Measurements from ENCODE around the gene BCL2. TPM values are rescaled to one million over a fixed set of nuclear protein-coding genes. Genes with fewer than 3 reads are reported as not detected.

The BCL2 gene
- total and polyA plus RNA-seq, 9 of the 15 experiments (the other 6 are each of a cell fraction or from before 2014, with no cell fraction given) = 0.10 to 1.1 (median 0.65) TPM

DNA sequence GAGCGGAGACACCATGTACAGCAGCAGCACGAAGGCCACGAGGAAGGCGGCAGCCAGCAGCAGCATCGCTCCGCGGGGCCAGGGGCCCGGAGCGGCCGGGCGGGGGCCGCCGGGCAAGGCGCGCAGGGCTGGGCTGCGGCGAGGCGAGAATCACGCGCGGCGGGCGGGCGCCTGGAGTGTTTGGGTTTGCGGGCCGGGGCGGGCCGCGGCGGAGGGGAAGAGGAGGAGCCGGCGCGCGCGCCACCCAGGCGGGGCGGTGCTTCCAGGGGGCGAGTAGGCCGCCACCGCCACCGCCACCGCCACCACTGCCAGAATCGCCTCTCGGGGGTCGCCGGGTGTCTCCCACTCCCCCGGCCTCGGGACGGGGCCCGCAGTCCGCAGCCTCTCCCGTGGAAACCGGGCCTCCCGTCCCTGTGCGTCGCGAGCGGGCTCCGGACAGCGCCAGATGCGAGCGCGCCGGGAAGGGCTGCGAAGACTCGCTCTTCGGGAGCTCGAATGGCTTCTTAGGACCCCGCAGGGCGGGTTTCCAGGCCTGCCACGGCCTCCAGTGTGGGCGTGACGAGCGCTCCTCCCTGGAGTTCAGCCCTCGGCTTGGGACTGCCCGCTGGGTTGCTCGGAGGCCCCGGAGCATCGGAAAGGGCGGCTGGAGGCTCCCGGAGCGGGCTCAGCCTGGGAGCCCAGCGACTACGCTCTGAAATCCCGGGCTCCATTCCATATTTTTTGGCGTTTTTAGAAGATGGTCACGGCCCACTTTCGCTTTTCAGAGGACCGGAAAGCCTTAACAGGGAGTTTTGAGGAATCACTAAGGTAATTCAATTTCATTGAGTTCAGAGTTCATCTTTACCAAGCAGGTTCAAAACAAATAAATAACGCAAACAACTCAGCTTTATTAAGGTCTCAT is 47.7 kb upstream of the BCL2 start, which contains the start of gene KDSR (continued):
- TF ChIP-seq SUPT5H (IDR thresholded peaks at IDR 0.05) (peak; percentile 91), JUND (IDR thresholded peaks at IDR 0.05; ENCODE audit: borderline replicate concordance, low read depth, low read length) (peak; percentile 30; the same call in 1 of the 2 replicates), JUND (tag; IDR thresholded peaks at IDR 0.05; ENCODE audit: borderline replicate concordance, low read depth, low read length) (no peak), HDAC3 (IDR thresholded peaks at IDR 0.05; ENCODE audit: borderline replicate concordance, partially characterized antibody) (peak; percentile 94), ARID1B (IDR thresholded peaks at IDR 0.05) (no peak), POLR2A (conservative IDR thresholded peaks at IDR 0.05) (peak; percentile 91), SMAD4 (CRISPR knock-in tag; conservative IDR thresholded peaks at IDR 0.05) (peak; percentile 68), EGR1 (conservative IDR thresholded peaks at IDR 0.05) (peak; percentile 72), FIP1L1 (IDR thresholded peaks at IDR 0.05; ENCODE audit: low read depth, low read length, poor library complexity, severe bottlenecking) (no peak), PHF8 (IDR thresholded peaks at IDR 0.05; ENCODE audit: borderline replicate concordance, low read length) (peak; percentile 90; the same call in 1 of the 2 replicates), ZNF589 (CRISPR knock-in tag; IDR thresholded peaks at IDR 0.05; ENCODE audit: low read depth) (no peak), RBBP5 (IDR thresholded peaks at IDR 0.05; ENCODE audit: borderline replicate concordance, insufficient read depth, low read length, poor library complexity, severe bottlenecking) (peak; percentile 69), MTA3 (IDR thresholded peaks at IDR 0.05; ENCODE audit: borderline replicate concordance) (peak; percentile 68; the same call in 1 of the 2 replicates), POLR3A (IDR thresholded peaks at IDR 0.05; ENCODE audit: borderline replicate concordance, extremely low read depth, insufficient read depth, insufficient read length) (no peak)
- TF ChIP-seq, protein P1, sequence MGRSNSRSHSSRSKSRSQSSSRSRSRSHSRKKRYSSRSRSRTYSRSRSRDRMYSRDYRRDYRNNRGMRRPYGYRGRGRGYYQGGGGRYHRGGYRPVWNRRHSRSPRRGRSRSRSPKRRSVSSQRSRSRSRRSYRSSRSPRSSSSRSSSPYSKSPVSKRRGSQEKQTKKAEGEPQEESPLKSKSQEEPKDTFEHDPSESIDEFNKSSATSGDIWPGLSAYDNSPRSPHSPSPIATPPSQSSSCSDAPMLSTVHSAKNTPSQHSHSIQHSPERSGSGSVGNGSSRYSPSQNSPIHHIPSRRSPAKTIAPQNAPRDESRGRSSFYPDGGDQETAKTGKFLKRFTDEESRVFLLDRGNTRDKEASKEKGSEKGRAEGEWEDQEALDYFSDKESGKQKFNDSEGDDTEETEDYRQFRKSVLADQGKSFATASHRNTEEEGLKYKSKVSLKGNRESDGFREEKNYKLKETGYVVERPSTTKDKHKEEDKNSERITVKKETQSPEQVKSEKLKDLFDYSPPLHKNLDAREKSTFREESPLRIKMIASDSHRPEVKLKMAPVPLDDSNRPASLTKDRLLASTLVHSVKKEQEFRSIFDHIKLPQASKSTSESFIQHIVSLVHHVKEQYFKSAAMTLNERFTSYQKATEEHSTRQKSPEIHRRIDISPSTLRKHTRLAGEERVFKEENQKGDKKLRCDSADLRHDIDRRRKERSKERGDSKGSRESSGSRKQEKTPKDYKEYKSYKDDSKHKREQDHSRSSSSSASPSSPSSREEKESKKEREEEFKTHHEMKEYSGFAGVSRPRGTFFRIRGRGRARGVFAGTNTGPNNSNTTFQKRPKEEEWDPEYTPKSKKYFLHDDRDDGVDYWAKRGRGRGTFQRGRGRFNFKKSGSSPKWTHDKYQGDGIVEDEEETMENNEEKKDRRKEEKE (IDR thresholded peaks at IDR 0.05; ENCODE audit: borderline replicate concordance in 1 of 2, control insufficient read depth in 1 of 2, low read depth in 2 of 2, low read length in 1 of 2) = no peak
- TF ChIP-seq, protein P2, sequence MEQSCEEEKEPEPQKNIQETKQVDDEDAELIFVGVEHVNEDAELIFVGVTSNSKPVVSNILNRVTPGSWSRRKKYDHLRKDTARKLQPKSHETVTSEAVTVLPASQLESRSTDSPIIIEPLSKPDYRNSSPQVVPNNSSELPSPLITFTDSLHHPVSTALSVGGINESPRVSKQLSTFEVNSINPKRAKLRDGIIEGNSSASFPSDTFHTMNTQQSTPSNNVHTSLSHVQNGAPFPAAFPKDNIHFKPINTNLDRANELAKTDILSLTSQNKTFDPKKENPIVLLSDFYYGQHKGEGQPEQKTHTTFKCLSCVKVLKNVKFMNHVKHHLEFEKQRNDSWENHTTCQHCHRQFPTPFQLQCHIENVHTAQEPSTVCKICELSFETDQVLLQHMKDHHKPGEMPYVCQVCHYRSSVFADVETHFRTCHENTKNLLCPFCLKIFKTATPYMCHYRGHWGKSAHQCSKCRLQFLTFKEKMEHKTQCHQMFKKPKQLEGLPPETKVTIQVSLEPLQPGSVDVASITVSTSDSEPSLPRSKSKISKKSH (CRISPR knock-in tag; IDR thresholded peaks at IDR 0.05) = no peak
- TF ChIP-seq, protein P3, sequence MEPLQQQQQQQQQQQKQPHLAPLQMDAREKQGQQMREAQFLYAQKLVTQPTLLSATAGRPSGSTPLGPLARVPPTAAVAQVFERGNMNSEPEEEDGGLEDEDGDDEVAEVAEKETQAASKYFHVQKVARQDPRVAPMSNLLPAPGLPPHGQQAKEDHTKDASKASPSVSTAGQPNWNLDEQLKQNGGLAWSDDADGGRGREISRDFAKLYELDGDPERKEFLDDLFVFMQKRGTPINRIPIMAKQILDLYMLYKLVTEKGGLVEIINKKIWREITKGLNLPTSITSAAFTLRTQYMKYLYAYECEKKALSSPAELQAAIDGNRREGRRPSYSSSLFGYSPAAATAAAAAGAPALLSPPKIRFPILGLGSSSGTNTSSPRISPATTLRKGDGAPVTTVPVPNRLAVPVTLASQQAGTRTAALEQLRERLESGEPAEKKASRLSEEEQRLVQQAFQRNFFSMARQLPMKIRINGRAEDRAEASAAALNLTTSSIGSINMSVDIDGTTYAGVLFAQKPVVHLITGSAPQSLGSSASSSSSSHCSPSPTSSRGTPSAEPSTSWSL (CRISPR knock-in tag; IDR thresholded peaks at IDR 0.05; ENCODE audit: borderline replicate concordance) = no peak
- TF ChIP-seq, protein P4, sequence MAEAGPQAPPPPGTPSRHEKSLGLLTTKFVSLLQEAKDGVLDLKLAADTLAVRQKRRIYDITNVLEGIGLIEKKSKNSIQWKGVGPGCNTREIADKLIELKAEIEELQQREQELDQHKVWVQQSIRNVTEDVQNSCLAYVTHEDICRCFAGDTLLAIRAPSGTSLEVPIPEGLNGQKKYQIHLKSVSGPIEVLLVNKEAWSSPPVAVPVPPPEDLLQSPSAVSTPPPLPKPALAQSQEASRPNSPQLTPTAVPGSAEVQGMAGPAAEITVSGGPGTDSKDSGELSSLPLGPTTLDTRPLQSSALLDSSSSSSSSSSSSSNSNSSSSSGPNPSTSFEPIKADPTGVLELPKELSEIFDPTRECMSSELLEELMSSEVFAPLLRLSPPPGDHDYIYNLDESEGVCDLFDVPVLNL (CRISPR knock-in tag; IDR thresholded peaks at IDR 0.05; ENCODE audit: low read depth) = peak; percentile 24; the same call in 1 of the 2 replicates

All from K562 (cell line).